HG03460 (cell line): ENCODE data around the gene ABHD12.

Experiments used
- ATAC-seq: cut with Tn5 transposase; IDR thresholded peaks from one replicate; pipeline ENCODE4 v1.9.1; 2021; ENCODE audit not compliant: unreplicated experiment

The ABHD12 gene

GRCh38 chr20:25382704-25383370, 7.8 kb downstream of the ABHD12 start:
- ATAC-seq = no peak

- no peak for ATAC-seq
Measured at GRCh38 chr20:25380945-25381614, 9.6 kb downstream of the ABHD12 start.

GRCh38 chr20:25378884-25379733, 11.5 kb downstream of the ABHD12 start:
- no peak for ATAC-seq

- no peak for ATAC-seq
Measured at GRCh38 chr20:25378189-25378883, 12.3 kb downstream of the ABHD12 start.

GRCh38 chr20:25376886-25377285, 13.7 kb downstream of the ABHD12 start:
- ATAC-seq = no peak

- ATAC-seq = no peak
Measured at GRCh38 chr20:25376236-25376635, 14.4 kb downstream of the ABHD12 start.

- ATAC-seq = no peak
Measured at GRCh38 chr20:25374842-25375241, 15.8 kb downstream of the ABHD12 start.

- ATAC-seq = no peak
Measured at GRCh38 chr20:25372584-25373336, 17.9 kb downstream of the ABHD12 start.

GRCh38 chr20:25369971-25370370, 20.7 kb downstream of the ABHD12 start:
- ATAC-seq = no peak

- no peak for ATAC-seq
Measured at GRCh38 chr20:25369529-25369928, 21.1 kb downstream of the ABHD12 start.

GRCh38 chr20:25368976-25369375, 21.7 kb downstream of the ABHD12 start:
- no peak for ATAC-seq

GRCh38 chr20:25368526-25368925, 22.1 kb downstream of the ABHD12 start:
- no peak for ATAC-seq

GRCh38 chr20:25364879-25365699, 25.5 kb downstream of the ABHD12 start:
- ATAC-seq = no peak

- ATAC-seq = no peak
Measured at GRCh38 chr20:25364180-25364788, 26.4 kb downstream of the ABHD12 start.

- no peak for ATAC-seq
Measured at GRCh38 chr20:25361287-25361683, 29.4 kb downstream of the ABHD12 start.

GRCh38 chr20:25360631-25361286, 29.9 kb downstream of the ABHD12 start:
- peak; percentile 77 for ATAC-seq

- no peak for ATAC-seq
Measured at GRCh38 chr20:25356271-25356933, 34.2 kb downstream of the ABHD12 start.

GRCh38 chr20:25355866-25356265, 34.8 kb downstream of the ABHD12 start:
- no peak for ATAC-seq
